Measurements from ENCODE around the gene NLRP6. TPM values are rescaled to one million over a fixed set of nuclear protein-coding genes. Genes with fewer than 3 reads are reported as not detected.
"Not testable (repeated sequence)": the region's sequence is repeated elsewhere in the genome, so short reads cannot be mapped to it uniquely, and the experiment has no call there.

Gene NLRP6
- total RNA-seq, 4 donors from 2014 or later: 0.13 to 0.73 (median 0.28) TPM

- 78 to 84% methylated on average over 8 of the region's 8 CpGs for WGBS, 2 donors
- H3K36me3 ChIP-seq: no peaks in the 10 kb centered on the region
- no peak overlapping the region for H3K27ac ChIP-seq
- no peak overlapping the region for H3K4me3 ChIP-seq (replicated peaks in 1 of 3)
- H3K9me3 ChIP-seq: no peaks in the 10 kb centered on the region
- intact Hi-C loops (cut with DNase I): loop anchor here (10.0 kb wide), 1 partner anchor 81 kb away; the partner anchor contains the start of genes BET1L and RIC8A
- peaks cover 17 to 26% of the 10 kb centered on the region in 2 donors for H3K4me1 ChIP-seq
- no peak for DNase-seq
- peaks cover 8% of the 10 kb centered on the region for H3K27me3 ChIP-seq
- TF ChIP-seq, protein P1, sequence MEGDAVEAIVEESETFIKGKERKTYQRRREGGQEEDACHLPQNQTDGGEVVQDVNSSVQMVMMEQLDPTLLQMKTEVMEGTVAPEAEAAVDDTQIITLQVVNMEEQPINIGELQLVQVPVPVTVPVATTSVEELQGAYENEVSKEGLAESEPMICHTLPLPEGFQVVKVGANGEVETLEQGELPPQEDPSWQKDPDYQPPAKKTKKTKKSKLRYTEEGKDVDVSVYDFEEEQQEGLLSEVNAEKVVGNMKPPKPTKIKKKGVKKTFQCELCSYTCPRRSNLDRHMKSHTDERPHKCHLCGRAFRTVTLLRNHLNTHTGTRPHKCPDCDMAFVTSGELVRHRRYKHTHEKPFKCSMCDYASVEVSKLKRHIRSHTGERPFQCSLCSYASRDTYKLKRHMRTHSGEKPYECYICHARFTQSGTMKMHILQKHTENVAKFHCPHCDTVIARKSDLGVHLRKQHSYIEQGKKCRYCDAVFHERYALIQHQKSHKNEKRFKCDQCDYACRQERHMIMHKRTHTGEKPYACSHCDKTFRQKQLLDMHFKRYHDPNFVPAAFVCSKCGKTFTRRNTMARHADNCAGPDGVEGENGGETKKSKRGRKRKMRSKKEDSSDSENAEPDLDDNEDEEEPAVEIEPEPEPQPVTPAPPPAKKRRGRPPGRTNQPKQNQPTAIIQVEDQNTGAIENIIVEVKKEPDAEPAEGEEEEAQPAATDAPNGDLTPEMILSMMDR (IDR thresholded peaks at IDR 0.05): no peak
- TF ChIP-seq POLR2A (IDR thresholded peaks at IDR 0.05): no peak
Measured at GRCh38 chr11:285894-286220, 7.7 kb downstream of the NLRP6 start.

DNA sequence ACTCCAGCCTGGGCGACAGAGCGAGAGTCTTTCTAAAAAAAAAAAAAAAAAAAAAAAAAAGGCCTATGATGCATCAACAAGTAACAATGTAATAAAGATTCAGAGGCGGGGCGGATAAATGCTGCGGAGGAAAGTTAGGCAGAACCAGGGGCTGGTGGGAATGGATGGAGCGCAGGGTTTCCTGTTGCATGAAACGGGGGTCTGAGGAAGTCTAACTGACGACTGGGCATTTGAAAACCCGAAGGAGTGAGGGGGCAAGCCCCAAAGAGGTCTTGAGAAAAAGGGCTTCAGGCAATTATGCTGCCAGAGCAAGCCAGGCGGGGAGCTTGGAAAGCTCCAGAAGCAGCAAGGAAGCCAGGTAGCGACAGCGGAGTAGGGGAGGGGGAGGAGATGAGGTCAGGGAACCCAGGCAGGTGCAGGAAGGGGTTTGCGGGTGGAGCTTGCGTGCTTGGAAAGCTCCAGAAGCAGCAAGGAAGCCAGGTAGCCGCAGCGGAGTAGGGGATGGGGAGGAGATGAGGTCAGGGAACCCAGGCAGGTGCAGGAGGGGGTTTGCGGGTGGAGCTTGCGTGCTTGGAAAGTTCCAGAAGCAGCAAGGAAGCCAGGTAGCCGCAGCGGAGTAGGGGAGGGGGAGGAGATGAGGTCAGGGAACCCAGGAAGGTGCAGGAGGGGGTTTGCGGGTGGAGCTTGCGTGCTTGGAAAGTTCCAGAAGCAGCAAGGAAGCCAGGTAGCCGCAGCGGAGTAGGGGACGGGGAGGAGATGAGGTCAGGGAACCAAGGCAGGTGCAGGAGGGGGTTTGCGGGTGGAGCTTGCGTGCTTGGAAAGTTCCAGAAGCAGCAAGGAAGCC is 9.0 kb downstream of the NLRP6 start:
- peak overlapping the region in 1 of 3 donors; percentile 73 for H3K4me3 ChIP-seq (replicated peaks in 1 of 3)
- H3K27ac ChIP-seq: not testable (repeated sequence)
- intact Hi-C loops (cut with DNase I): loop anchor here (10.0 kb wide), 1 partner anchor 82 kb away; the partner anchor contains the start of genes BET1L and RIC8A

GRCh38 chr11:287821-288477 is 9.7 kb downstream of the NLRP6 start:
- peaks cover 13 to 20% of the 10 kb centered on the region in 2 donors for H3K4me1 ChIP-seq
- no peaks in the 10 kb centered on the region for H3K9me3 ChIP-seq
- H3K4me3 ChIP-seq (replicated peaks in 1 of 3): peak overlapping the region; percentile 3 to 73 (median 51)
- intact Hi-C loops (cut with DNase I): loop anchor here (10.0 kb wide), 1 partner anchor 83 kb away; the partner anchor contains the start of genes BET1L and RIC8A
- no peaks in the 10 kb centered on the region for H3K36me3 ChIP-seq
- DNase-seq: peak in 1 of 2 donors; percentile 23
- no peak overlapping the region for H3K27ac ChIP-seq
- H3K27me3 ChIP-seq: no peaks in the 10 kb centered on the region
- WGBS, 2 donors: 25% methylated on average over 29 to 38 of the region's 41 CpGs
- no peak for TF ChIP-seq POLR2A (IDR thresholded peaks at IDR 0.05)
- TF ChIP-seq, protein P1 (IDR thresholded peaks at IDR 0.05): no peak

More for the DNA sequence above, 9.0 kb downstream of the NLRP6 start:
- peak; percentile 48 to 57 for DNase-seq
- 61 to 65% methylated on average over 27 of the region's 27 CpGs for WGBS, 2 donors
- H3K36me3 ChIP-seq, H3K9me3 ChIP-seq, H3K27me3 ChIP-seq: not testable (repeated sequence)
- peaks cover 13 to 20% of the 10 kb centered on the region in 2 donors for H3K4me1 ChIP-seq

- Histone ChIP-seq H3K27ac (peak within 1 kb of the TSS in 2 of 3 donors; percentile 28 to 59), H3K27me3 (no peaks in the 10 kb centered on the region), H3K36me3 (no peaks in the 10 kb centered on the region), H3K4me1 (peaks cover 13 to 20% of the 10 kb centered on the region in 2 donors), H3K4me3 (replicated peaks in 1 of 3) (peak within 1 kb of the TSS; percentile 3 to 73 (median 51)), H3K9me3 (no peaks in the 10 kb centered on the region)
- intact Hi-C loops (cut with DNase I): loop anchor here (10.0 kb wide), 1 partner anchor 84 kb away; the partner anchor contains the start of genes BET1L and RIC8A
- peak; percentile 73 to 75 for DNase-seq
- WGBS, 2 donors: 0 to 1% methylated on average over 27 to 43 of the region's 112 CpGs
- TF ChIP-seq POLR2A (IDR thresholded peaks at IDR 0.05): no peak
- TF ChIP-seq, protein P1 (IDR thresholded peaks at IDR 0.05): no peak
Measured at GRCh38 chr11:288478-289397, 10.5 kb downstream of the NLRP6 start, which contains the start of gene PGGHG. Gene PGGHG (plus strand): TSS chr11:289126. CDS start chr11:289817, 691 bp downstream.

GRCh38 chr11:289398-289711 is 11.1 kb downstream of the NLRP6 start:
- Histone ChIP-seq H3K9me3 (no peaks in the 10 kb centered on the region), H3K36me3 (no peaks in the 10 kb centered on the region), H3K4me1 (peaks cover 13 to 20% of the 10 kb centered on the region in 2 donors), H3K4me3 (replicated peaks in 1 of 3) (peak overlapping the region in 1 of 3 donors; percentile 73), H3K27me3 (no peaks in the 10 kb centered on the region), H3K27ac (peak overlapping the region in 2 of 3 donors; percentile 17 to 28)
- WGBS, 2 donors: 30 to 60% methylated on average over 1 to 2 of the region's 14 CpGs
- DNase-seq: peak in 1 of 2 donors; percentile 7
- intact Hi-C loops (cut with DNase I): loop anchor here (10.0 kb wide), 1 partner anchor 85 kb away; the partner anchor contains the start of genes BET1L and RIC8A
- TF ChIP-seq POLR2A (IDR thresholded peaks at IDR 0.05): no peak
- TF ChIP-seq, protein P1 (IDR thresholded peaks at IDR 0.05): no peak
